DOHH2 (cell line): ENCODE measurements around the gene CSF1.

Experiments
- H3F3A ChIP-seq: fragments of 200-600 bp; sonication (generic), shearing (Covaris generic); 2 replicates; pipeline ENCODE4 v1.6.0; 2016; ENCODE audit warnings: antibody characterized with exemption, mild to moderate bottlenecking; ENCODE audit not compliant: control insufficient read depth, insufficient read depth
- H3K27ac ChIP-seq: fragments of 200-600 bp; sonication (generic); 2 replicates; pipeline ENCODE4 v1.5.1; 2014; ENCODE audit warnings: low read depth, mild to moderate bottlenecking, low read length, moderate library complexity
- H3K27me3 ChIP-seq: fragments of 200-600 bp; sonication (generic); 2 replicates; pipeline ENCODE4 v1.6.1; 2014; ENCODE audit warnings: mild to moderate bottlenecking, low read length, mixed read lengths; ENCODE audit not compliant: control insufficient read depth
- H3K36me3 ChIP-seq: fragments of 200-600 bp; sonication (generic); 2 replicates; pipeline ENCODE4 v1.6.1; 2014; ENCODE audit warnings: mild to moderate bottlenecking, low read length, moderate library complexity, mixed read lengths; ENCODE audit not compliant: control insufficient read depth
- H3K4me1 ChIP-seq: fragments of 200-600 bp; sonication (generic); 2 replicates; pipeline ENCODE4 v1.6.1; 2014; ENCODE audit warnings: mild to moderate bottlenecking, low read length, mixed read lengths; ENCODE audit not compliant: control insufficient read depth
- H3K4me2 ChIP-seq: fragments of 200-600 bp; sonication (generic); 2 replicates; pipeline ENCODE4 v1.6.0; 2014; ENCODE audit warnings: mild to moderate bottlenecking, low read length, moderate library complexity
- H3K4me3 ChIP-seq: fragments of 200-600 bp; sonication (generic); 2 replicates; pipeline ENCODE4 v1.5.1; 2014; ENCODE audit warnings: mild to moderate bottlenecking, low read length, mixed read lengths
- H3K79me2 ChIP-seq: fragments of 200-600 bp; sonication (generic); 2 replicates; pipeline ENCODE4 v1.6.1; 2014; ENCODE audit warnings: mild to moderate bottlenecking, low read length, mixed read lengths; ENCODE audit not compliant: control insufficient read depth
- H3K9me2 ChIP-seq: fragments of 200-600 bp; sonication (generic); replicated peaks from 2 replicates; pipeline ENCODE4 v1.6.1; 2014; ENCODE audit warnings: mild to moderate bottlenecking, low read length, mixed read lengths; ENCODE audit not compliant: control insufficient read depth
- H3K9me3 ChIP-seq: fragments of 200-600 bp; sonication (generic); 2 replicates; pipeline ENCODE4 v1.6.1; 2014; ENCODE audit warnings: antibody characterized with exemption, low read length, mixed read lengths; ENCODE audit not compliant: control insufficient read depth, insufficient read depth
- H4K20me1 ChIP-seq: fragments of 200-600 bp; sonication (generic); 2 replicates; pipeline ENCODE4 v1.6.0; 2014; ENCODE audit warnings: low read depth, mild to moderate bottlenecking, antibody characterized with exemption, low read length, moderate library complexity; ENCODE audit not compliant: control insufficient read depth, insufficient read depth
- CTCF ChIP-seq: fragments of 200-600 bp; sonication (generic); IDR thresholded peaks from one replicate; pipeline ENCODE4 v1.5.1; 2014; ENCODE audit warnings: antibody characterized with exemption, mild to moderate bottlenecking, low read depth, low read length; ENCODE audit not compliant: poor library complexity, severe bottlenecking
- EZH2phosphoT487 ChIP-seq: fragments of 200-600 bp; sonication (generic); IDR thresholded peaks from 2 replicates; pipeline ENCODE4 v1.6.1; 2017; ENCODE audit warnings: borderline replicate concordance, mild to moderate bottlenecking, antibody characterized with exemption, low read length, moderate library complexity, mixed read lengths

The CSF1 gene

GRCh38 chr1:109959974-109960744 lies 49.5 kb downstream of the CSF1 start:
- H4K20me1 ChIP-seq = no peaks in the 10 kb centered on the region
- no peaks in the 10 kb centered on the region for H3K9me2 ChIP-seq
- peaks cover 34% of the 10 kb centered on the region for H3K27me3 ChIP-seq
- H3K4me2 ChIP-seq = no peak overlapping the region
- no peaks in the 10 kb centered on the region for H3K9me3 ChIP-seq
- H3K36me3 ChIP-seq = no peaks in the 10 kb centered on the region
- H3K79me2 ChIP-seq = no peaks in the 10 kb centered on the region
- H3K4me1 ChIP-seq = no peaks in the 10 kb centered on the region
- no peak overlapping the region for H3K4me3 ChIP-seq
- no peaks in the 10 kb centered on the region for H3F3A ChIP-seq
- TF ChIP-seq EZH2phosphoT487 (no peak), CTCF (no peak)
- H3K27ac ChIP-seq = no peak overlapping the region

- Histone ChIP-seq H3K9me2 (no peaks in the 10 kb centered on the region), H3F3A (no peaks in the 10 kb centered on the region), H4K20me1 (no peaks in the 10 kb centered on the region), H3K4me1 (no peaks in the 10 kb centered on the region), H3K79me2 (no peaks in the 10 kb centered on the region), H3K4me3 (no peak overlapping the region), H3K27me3 (peaks cover 38% of the 10 kb centered on the region), H3K27ac (no peak overlapping the region), H3K36me3 (no peaks in the 10 kb centered on the region), H3K4me2 (no peak overlapping the region), H3K9me3 (no peaks in the 10 kb centered on the region)
- TF ChIP-seq EZH2phosphoT487 = no peak
- no peak for TF ChIP-seq CTCF
These were observed 50.1 kb downstream of the CSF1 start for GRCh38 chr1:109960745-109961094.

- TF ChIP-seq CTCF (no peak), EZH2phosphoT487 (no peak)
- peaks cover 33% of the 10 kb centered on the region for H3K27me3 ChIP-seq
- no peaks in the 10 kb centered on the region for H3K4me1 ChIP-seq
- no peaks in the 10 kb centered on the region for H4K20me1 ChIP-seq
- H3K9me3 ChIP-seq = no peaks in the 10 kb centered on the region
- no peak overlapping the region for H3K27ac ChIP-seq
- no peak overlapping the region for H3K4me3 ChIP-seq
- H3F3A ChIP-seq = no peaks in the 10 kb centered on the region
- H3K9me2 ChIP-seq = no peaks in the 10 kb centered on the region
- no peak overlapping the region for H3K4me2 ChIP-seq
- no peaks in the 10 kb centered on the region for H3K36me3 ChIP-seq
- no peaks in the 10 kb centered on the region for H3K79me2 ChIP-seq
These were observed 53.2 kb downstream of the CSF1 start for GRCh38 chr1:109963864-109964263.
